GM21529 (cell line): ENCODE results near the gene EEF2.
"Not testable (repeated sequence)": the region's sequence is repeated elsewhere in the genome, so short reads cannot be mapped to it uniquely, and the experiment has no call there.

Experiments used
- ATAC-seq: cut with Tn5 transposase; IDR thresholded peaks from one replicate; pipeline ENCODE4 v1.9.1; 2021; ENCODE audit not compliant: unreplicated experiment

The EEF2 gene

DNA sequence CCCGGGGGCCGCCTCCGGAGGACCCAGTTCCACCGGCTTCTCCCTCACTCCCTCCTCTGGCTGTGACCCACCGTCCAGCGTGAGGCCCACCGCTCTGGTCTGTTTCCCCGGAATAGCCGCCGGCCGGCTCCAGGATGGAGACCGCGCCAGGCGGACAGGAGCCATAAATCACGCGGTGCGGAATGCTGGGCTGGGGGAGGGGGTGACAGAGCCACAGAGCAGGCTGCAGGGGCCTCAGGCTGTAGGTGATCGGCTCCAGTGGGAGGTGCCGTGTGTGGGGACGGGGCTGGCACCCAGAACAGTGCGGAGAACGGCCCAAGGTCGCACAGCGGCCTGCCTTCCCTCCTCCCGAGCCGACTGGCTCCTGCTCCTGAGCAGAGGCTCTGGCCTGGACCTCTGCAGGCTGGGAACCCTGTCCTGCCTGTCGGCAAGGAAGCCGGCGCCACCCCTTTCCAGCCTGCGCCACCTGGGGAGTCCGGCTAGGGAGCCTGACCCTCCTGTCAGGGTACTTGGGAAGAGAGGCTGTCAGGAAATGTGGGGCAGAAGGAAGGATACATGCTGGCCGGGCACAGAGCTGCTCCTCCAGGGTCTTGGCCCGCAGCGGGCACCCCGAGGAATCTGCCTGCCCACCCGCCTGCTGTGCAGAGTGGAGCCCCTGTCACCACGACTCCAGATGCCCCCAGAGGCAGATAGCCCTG, 30.6 kb upstream of the EEF2 start:
- ATAC-seq = no peak

DNA sequence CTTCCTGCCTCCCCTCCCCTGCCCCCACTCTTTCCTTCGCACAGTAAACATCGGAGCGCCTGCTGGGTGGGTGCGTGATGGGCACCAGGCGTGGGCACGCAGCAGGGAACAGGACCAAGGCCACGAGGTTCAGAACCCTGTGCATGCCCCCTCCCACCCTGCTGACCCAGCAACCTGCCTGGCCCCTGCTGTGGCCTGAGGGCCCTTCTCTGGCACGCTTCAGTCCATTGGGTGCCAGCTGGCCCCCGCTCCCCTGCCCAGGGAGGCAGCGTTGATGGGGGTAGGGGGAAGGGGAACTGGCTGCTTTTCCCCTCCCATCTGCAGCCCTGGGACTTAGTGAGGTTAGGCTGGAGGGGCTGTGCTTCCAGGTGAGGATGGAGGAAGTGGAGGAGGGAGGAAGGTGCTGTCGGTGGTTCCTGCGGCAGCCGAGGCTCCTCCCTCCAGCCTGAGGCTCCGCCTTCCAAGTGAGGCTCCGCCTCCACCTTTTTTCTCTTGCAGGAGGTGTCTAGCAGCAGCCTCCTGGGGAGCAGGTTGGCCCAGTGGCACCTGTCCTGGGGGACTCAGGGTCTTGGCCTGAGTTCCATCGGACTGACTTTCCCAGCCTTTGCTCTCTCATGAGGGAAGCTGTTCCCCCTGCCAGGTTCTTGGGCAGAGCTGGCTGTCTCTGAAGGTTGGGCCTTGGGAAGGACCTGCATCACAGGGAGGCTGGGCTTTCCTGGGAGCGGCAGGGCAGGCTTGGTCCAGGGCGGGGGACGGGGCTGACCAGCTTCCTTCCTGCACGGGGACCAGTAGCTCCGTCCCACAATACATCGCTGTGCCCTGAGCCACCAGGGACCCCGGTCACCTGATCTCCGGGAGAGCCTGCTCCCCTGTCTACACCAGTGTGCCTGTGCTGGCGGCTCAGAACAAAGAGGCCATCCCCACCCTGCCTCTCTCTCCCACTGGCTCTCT, 29.6 kb upstream of the EEF2 start:
- no peak for ATAC-seq

DNA sequence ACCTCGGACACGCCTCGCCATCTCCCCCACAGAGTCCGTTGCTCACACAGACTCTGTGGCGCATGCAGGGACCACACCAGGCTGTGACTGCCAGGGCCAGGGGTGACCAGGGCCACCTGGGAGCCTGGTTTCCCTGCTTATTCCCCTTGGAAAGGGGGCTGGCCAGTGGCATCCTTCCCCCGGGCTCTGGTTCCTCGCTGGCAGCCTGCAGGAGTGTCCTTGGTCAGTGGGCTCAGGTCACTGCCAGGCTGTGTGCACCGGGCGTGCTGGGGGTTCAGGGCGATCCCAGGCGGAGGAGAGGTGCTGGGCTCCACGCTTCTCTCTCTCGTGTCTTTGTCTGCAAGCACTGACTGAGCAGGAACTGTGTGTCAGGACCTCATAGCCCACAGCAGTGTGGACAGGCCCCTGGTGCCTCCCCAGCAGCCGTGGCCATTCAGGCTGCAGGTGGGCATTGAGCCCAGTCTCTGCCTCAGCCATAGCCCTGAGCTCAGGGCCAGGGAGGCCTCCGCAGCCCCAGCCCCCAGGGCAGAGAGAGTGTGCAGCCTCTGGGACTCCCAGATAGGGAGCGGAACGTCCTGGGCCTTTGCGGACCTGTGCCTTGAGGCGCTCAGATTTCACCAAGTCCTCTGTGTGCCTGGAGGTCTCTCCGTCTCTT, 28.8 kb upstream of the EEF2 start:
- no peak for ATAC-seq

DNA sequence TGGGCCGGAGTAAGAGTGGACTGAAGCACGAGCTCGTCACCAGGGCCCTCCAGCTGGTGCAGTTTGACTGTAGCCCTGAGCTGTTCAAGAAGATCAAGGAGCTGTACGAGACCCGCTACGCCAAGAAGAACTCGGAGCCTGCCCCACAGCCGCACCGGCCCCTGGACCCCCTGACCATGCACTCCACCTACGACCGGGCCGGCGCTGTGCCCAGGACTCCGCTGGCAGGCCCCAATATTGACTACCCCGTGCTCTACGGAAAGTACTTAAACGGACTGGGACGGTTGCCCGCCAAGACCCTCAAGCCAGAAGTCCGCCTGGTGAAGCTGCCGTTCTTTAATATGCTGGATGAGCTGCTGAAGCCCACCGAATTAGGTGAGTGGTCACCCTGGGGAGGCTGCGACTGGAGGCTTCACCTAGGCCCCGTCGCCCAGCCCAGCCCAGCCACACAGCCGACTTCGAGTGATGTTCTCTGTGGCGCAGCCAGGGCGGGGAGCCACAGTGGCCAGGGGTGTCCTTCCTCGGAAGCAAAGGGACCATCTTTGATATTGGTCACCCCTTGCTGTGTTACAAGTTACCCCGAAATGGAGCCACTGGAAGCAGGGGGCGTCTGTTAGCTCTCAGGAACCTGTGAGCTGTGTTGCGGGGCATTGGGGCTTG, 27.8 kb upstream of the EEF2 start:
- ATAC-seq = no peak

DNA sequence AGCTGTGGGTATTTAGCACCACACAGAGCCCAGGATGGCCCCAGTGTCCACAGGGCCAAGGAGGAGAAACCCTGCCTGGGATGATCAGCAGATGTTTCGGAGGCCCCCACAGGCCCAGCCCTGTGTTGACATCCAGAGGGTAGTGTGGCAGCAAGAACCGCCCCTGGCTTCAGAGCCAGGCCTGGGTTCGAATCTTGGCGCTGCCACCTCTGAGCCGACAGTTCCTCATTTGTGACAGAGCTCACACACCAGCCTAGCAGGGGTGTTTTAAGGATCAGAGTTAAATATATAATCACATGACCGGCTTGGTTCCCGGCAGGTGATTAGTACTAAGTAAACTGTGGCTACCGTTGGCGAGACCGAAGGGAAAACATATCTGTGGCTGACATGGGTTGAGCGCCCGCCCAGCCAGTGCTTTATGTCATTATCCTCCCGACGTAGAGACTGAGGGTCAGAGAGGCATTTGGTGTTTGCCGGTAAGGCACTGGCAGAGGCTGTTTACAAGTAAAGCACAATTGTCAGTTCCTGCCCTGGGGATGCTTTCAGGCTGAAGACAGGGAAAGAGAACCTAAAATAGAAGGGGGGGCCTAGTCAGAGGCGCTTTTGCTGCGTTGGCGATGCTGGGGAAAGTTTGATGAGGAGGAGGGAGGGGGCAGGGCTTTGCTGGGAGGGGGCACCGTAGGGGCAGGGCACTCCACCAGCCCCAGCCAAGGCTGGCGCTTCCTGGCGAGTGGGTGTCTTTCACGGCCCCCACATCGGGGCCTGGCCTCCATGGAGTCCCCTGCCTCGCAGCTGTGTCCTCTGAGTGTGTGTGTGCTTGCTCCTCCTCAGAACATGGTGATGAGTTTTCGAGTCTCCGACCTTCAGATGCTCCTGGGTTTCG, 27.1 kb upstream of the EEF2 start:
- ATAC-seq = no peak

GRCh38 chr19:4011430-4011829, 26.2 kb upstream of the EEF2 start:
- ATAC-seq = not testable (repeated sequence)

- no peak for ATAC-seq
Observed at GRCh38 chr19:4010808-4011110, 25.5 kb upstream of the EEF2 start.

- ATAC-seq = no peak
Observed at GRCh38 chr19:4009990-4010807, 24.9 kb upstream of the EEF2 start.

DNA sequence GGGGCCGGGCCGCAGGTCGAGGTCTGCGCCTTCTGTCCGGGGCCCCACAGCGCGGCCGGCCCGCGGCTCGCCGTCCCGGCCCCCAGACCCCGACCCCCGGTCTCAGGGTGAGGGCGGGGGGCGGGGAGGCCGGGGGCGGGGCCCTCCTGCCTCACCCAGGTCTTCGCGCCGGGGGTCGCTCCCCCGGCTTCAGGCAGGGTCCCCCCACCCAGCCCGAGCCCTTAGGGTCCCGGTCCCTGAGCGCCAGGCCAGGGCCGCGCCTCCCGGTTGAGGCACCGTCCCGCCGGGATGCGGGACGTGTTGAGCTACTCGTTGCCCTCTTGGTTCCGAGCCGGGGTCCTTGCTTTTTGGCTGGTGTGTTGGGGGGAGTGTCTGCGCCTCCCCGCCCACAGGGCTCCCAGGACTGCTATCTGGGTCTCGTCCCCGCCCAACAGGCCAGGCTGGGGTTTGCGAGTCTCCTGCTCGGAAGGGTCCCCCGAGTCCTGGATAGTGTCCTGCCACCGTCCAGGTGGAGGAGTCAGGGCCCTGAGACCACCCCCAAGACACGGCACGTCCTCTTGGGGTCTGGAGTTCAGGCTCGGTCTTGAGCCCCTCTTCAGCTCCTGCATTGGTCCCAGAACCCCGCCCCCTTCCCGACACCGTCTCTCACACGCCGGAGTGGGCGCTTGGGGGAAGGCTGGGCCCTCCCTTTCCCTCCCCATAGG, 22.7 kb upstream of the EEF2 start:
- peak; percentile 1 for ATAC-seq

- peak; percentile 71 for ATAC-seq
Observed at GRCh38 chr19:4007021-4007835, 22.0 kb upstream of the EEF2 start, which contains the start of gene PIAS4. PIAS4 (plus strand) TSS chr19:4007736; CDS start chr19:4007761, 25 bp downstream.

- not testable (repeated sequence) for ATAC-seq
Observed at GRCh38 chr19:4005436-4005835, 20.2 kb upstream of the EEF2 start.

- not testable (repeated sequence) for ATAC-seq
Observed at GRCh38 chr19:4000798-4001197, 15.5 kb upstream of the EEF2 start.

- not testable (repeated sequence) for ATAC-seq
Observed at GRCh38 chr19:3998667-3999412, 13.6 kb upstream of the EEF2 start.

DNA sequence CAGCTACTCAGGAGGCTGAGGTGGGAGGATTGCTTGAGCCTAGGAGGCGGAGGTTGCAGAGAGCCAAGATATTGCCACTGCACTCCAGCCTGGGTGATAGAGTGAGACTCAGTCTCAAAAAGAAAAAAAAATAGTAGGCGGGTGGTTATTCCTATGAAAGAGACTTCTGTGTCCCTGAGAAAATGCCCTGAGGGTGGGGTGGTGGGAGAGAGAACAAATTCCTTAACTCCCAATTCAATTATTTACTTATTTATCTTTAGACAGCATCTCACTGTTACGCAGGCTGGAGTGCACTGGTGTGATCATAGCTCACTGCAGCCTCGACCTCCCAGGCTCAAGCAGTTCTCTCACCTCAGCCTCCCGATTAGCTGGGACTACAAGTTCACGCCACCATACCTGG, 10.3 kb upstream of the EEF2 start:
- no peak for ATAC-seq

- no peak for ATAC-seq
Observed at GRCh38 chr19:3990815-3991117, 5.5 kb upstream of the EEF2 start.

GRCh38 chr19:3987619-3988371, 2.5 kb upstream of the EEF2 start:
- ATAC-seq = peak; percentile 36
